Psoas muscle (tissue), 8 donors: ENCODE measurements around the gene CACNA2D1. TPM values are rescaled to one million over a fixed set of nuclear protein-coding genes. Genes with fewer than 3 reads are reported as not detected.
"Not testable (repeated sequence)": the region's sequence is repeated elsewhere in the genome, so short reads cannot be mapped to it uniquely, and the experiment has no call there.

Source experiments
- ATAC-seq, 4 donors: fragments of 200-7000 bp; cut with Tn5 transposase; one replicate each; pipeline ENCODE4 v1.9.1; 2020; ENCODE audit warnings: moderate library complexity in 3 of 4, mild to moderate bottlenecking in 2 of 4
- DNase-seq, 2 donors: peaks; one replicate each; pipeline ENCODE4 v3.0.0-alpha.2; 2020
- H3K27ac ChIP-seq: fragments of 200-600 bp; one replicate; pipeline ENCODE4 v1.8.0; 2022
- H3K27me3 ChIP-seq, 3 donors: fragments of 200-600 bp in 1 of 3; one replicate each; pipeline versions ENCODE4 v1.6.1 to v1.8.0; 2013 to 2022; ENCODE audit warnings: low read length in 2 of 3, mild to moderate bottlenecking in 2 of 3, moderate library complexity in 1 of 3; ENCODE audit not compliant: insufficient read depth in 3 of 3
- H3K36me3 ChIP-seq, 2 donors: fragments of 200-600 bp in 1 of 2; one replicate each; pipeline versions ENCODE4 v1.6.1 to v1.8.0; 2013 to 2022; ENCODE audit warnings: low read depth in 1 of 2, mild to moderate bottlenecking in 1 of 2, moderate library complexity in 1 of 2; ENCODE audit not compliant: insufficient read depth in 1 of 2
- H3K4me1 ChIP-seq: fragments of 200-600 bp; one replicate; pipeline ENCODE4 v1.8.0; 2022
- H3K4me3 ChIP-seq: fragments of 200-600 bp; one replicate; pipeline ENCODE4 v1.8.0; 2022; ENCODE audit warnings: mild to moderate bottlenecking
- H3K9me3 ChIP-seq: fragments of 200-600 bp; one replicate; pipeline ENCODE4 v1.8.0; 2022
- CTCF ChIP-seq: fragments of 200-600 bp; IDR thresholded peaks from one replicate; pipeline ENCODE4 v1.8.0; 2022; ENCODE audit warnings: antibody characterized with exemption
- WGBS, 3 donors: extraction: QIAGEN DNeasy Blood & Tissue Kit; methylation state at CpG; one replicate each; pipeline versions ENCODE4 v1.1.6 to v1.1.7; 2013; 5-methylcytosine and 5-hydroxymethylcytosine counted together
- intact Hi-C, 2 donors: fragments of 100-400 bp; cut with DNase I; formaldehyde crosslinking; loops; one replicate each; pipeline versions ENCODE4 v1.11.0 to v1.14.2; 2022
- polyA plus RNA-seq, 3 donors: library from polyadenylated mRNA; stranded (reverse); fragments of 200-250 nt; gene quantifications; one replicate each; pipeline ENCODE4 v1.2.3, GENCODE V29; 2013
- total RNA-seq, 4 donors: library from RNA; stranded (reverse); fragmentation: NEBNext Ultra II Directional in 2 of 4; extraction: Animal tissue kit (Norgen Biotek cat#: 25700) in 2 of 4; gene quantifications; one replicate each; pipeline versions ENCODE4 v1.2.1 to v1.2.4, GENCODE V29; 2021 to 2023
- donor health status: healthy with polysubstance abuse.
- donor health status: DM: no; HTN: no; CAD: no; lungs with moderate emphysema.
- donor health status: Bipolar disorder and iron deficiency.
- donor health status: healthy.
- donor health status: DM: yes; HTN: yes; CAD: no.
- donor health status: DM: no; HTN: no; CAD: no.
- donor health status: DM: no; HTN: no; CAD: no.
- donor health status: DM: yes; HTN: yes; CAD: no.

CACNA2D1 gene
- total and polyA plus RNA-seq, 7 donors: 10.2 to 167 (median 97.5) TPM

GRCh38 chr7:82433507-82433906, 10.1 kb downstream of the CACNA2D1 start:
- no peaks in the 10 kb centered on the region for H3K27me3 ChIP-seq
- H3K36me3 ChIP-seq: no peaks in the 10 kb centered on the region
- ATAC-seq (no peak), DNase-seq (no peak)
- H3K27ac ChIP-seq: no peak overlapping the region
- WGBS, 3 donors: 86 to 94% (median 88%) methylated on average over 1 of the region's 1 CpG
- no peak overlapping the region for H3K4me3 ChIP-seq
- H3K4me1 ChIP-seq: peaks cover 51% of the 10 kb centered on the region
- TF ChIP-seq CTCF: no peak
- intact Hi-C loops: no loop called here
- no peaks in the 10 kb centered on the region for H3K9me3 ChIP-seq

GRCh38 chr7:82432743-82433142, 10.8 kb downstream of the CACNA2D1 start:
- H3K36me3 ChIP-seq, DNase-seq, H3K4me3 ChIP-seq, H3K27me3 ChIP-seq, ATAC-seq, H3K9me3 ChIP-seq, intact Hi-C loops: not testable (repeated sequence)
- WGBS, 3 donors: 91 to 97% (median 93%) methylated on average over 9 of the region's 9 CpGs
- Histone ChIP-seq H3K27ac (peak overlapping the region; percentile 12), H3K4me1 (peaks cover 46% of the 10 kb centered on the region)

- no peaks in the 10 kb centered on the region for H3K36me3 ChIP-seq
- ATAC-seq (peak; percentile 49 to 71 (median 66)), DNase-seq (no peak)
- no peaks in the 10 kb centered on the region for H3K9me3 ChIP-seq
- WGBS, 3 donors: 50 to 65% (median 51%) methylated on average over 9 of the region's 9 CpGs
- H3K4me1 ChIP-seq: peaks cover 38% of the 10 kb centered on the region
- TF ChIP-seq CTCF: no peak
- H3K27me3 ChIP-seq: no peaks in the 10 kb centered on the region
- H3K27ac ChIP-seq: peak overlapping the region; percentile 48
- intact Hi-C loops: no loop called here
- H3K4me3 ChIP-seq: no peak overlapping the region
These were observed 12.8 kb downstream of the CACNA2D1 start for GRCh38 chr7:82430500-82431465.

- H3K9me3 ChIP-seq: no peaks in the 10 kb centered on the region
- ATAC-seq: peak; percentile 17 to 58 (median 40)
- intact Hi-C loops: no loop called here
- no peak overlapping the region for H3K4me3 ChIP-seq
- 48 to 63% (median 57%) methylated on average over 5 of the region's 5 CpGs for WGBS, 3 donors
- H3K36me3 ChIP-seq: no peaks in the 10 kb centered on the region
- H3K27me3 ChIP-seq: no peaks in the 10 kb centered on the region
- no peak for TF ChIP-seq CTCF
- peak overlapping the region; percentile 48 for H3K27ac ChIP-seq
- no peak for DNase-seq
- H3K4me1 ChIP-seq: peaks cover 44% of the 10 kb centered on the region
These were observed 14.2 kb downstream of the CACNA2D1 start for GRCh38 chr7:82429408-82429807.

GRCh38 chr7:82428186-82428961, 15.2 kb downstream of the CACNA2D1 start:
- H3K27me3 ChIP-seq: no peaks in the 10 kb centered on the region
- no peak for ATAC-seq
- WGBS, 3 donors: 54 to 71% (median 60%) methylated on average over 2 of the region's 2 CpGs
- intact Hi-C loops: no loop called here
- H3K4me1 ChIP-seq: peaks cover 45% of the 10 kb centered on the region
- H3K9me3 ChIP-seq: no peaks in the 10 kb centered on the region
- DNase-seq: no peak
- no peak for TF ChIP-seq CTCF
- peak overlapping the region; percentile 48 for H3K27ac ChIP-seq
- H3K4me3 ChIP-seq: no peak overlapping the region
- no peaks in the 10 kb centered on the region for H3K36me3 ChIP-seq
